ENCODE results near the gene MACROH2A1. TPM values are rescaled to one million over a fixed set of nuclear protein-coding genes. Genes with fewer than 3 reads are reported as not detected.

MACROH2A1 gene
- total and polyA plus RNA-seq, 2 experiments from 2014 or later = 64.9 to 81.6 TPM

- peaks cover 10% of the 10 kb centered on the region for H3K27me3 Mint-ChIP-seq (ENCODE audit: insufficient read depth, low read depth, poor library complexity)
- no peaks in the 10 kb centered on the region for H3K9me2 ChIP-seq (ENCODE audit: insufficient read depth)
- no peaks in the 10 kb centered on the region for H3F3A ChIP-seq (replicated peaks; ENCODE audit: low read depth)
- no peaks in the 10 kb centered on the region for H3K27me3 ChIP-seq (ENCODE audit: insufficient read depth)
- H3K4me1 Mint-ChIP-seq = no peaks in the 10 kb centered on the region
- H3K4me3 ChIP-seq = no peak overlapping the region
- no peaks in the 10 kb centered on the region for H3K36me3 ChIP-seq (ENCODE audit: insufficient read depth)
- no peaks in the 10 kb centered on the region; the same call in 2 of the 3 replicates for H3K9me3 Mint-ChIP-seq
- H3K27ac Mint-ChIP-seq = no peak overlapping the region
- H4K20me1 ChIP-seq (replicated peaks; ENCODE audit: insufficient read depth) = no peaks in the 10 kb centered on the region
- no peak overlapping the region for H3K4me3 Mint-ChIP-seq
- no peaks in the 10 kb centered on the region for H3K36me3 Mint-ChIP-seq (ENCODE audit: low read depth)
- H3K4me2 ChIP-seq = no peak overlapping the region
- H3K79me2 ChIP-seq (replicated peaks; ENCODE audit: insufficient read depth) = no peaks in the 10 kb centered on the region
- no peak overlapping the region for H2AFZ ChIP-seq
- no peak overlapping the region for H3K27ac ChIP-seq (ENCODE audit: low read depth)
- peak; percentile 60 for DNase-seq (ENCODE audit: low spot score)
- TF ChIP-seq CTCF (conservative IDR thresholded peaks at IDR 0.05; ENCODE audit: low read depth in 2 of 2) (peak; percentile 42 to 78), EZH2phosphoT487 (IDR thresholded peaks at IDR 0.05; ENCODE audit: unreplicated experiment) (no peak)
- H3K4me1 ChIP-seq (ENCODE audit: insufficient read depth) = no peaks in the 10 kb centered on the region
- ATAC-seq = peak; percentile 96
These were observed 79.0 kb downstream of the MACROH2A1 start for GRCh38 chr5:135319928-135320606.

- H3K9me2 ChIP-seq (ENCODE audit: insufficient read depth) = no peaks in the 10 kb centered on the region
- no peaks in the 10 kb centered on the region for H3K36me3 Mint-ChIP-seq (ENCODE audit: low read depth)
- ATAC-seq = no peak
- no peak for TF ChIP-seq ETS1 (IDR thresholded peaks at IDR 0.05)
- no peak for TF ChIP-seq NANOG (IDR thresholded peaks at IDR 0.05; ENCODE audit: borderline replicate concordance)
- no peak for TF ChIP-seq EZH2 (IDR thresholded peaks at IDR 0.05; ENCODE audit: low read depth, unreplicated experiment)
- TF ChIP-seq JUNB (IDR thresholded peaks at IDR 0.05; ENCODE audit: unreplicated experiment) = no peak
- no peak for TF ChIP-seq CTCF (conservative IDR thresholded peaks at IDR 0.05; ENCODE audit: low read depth in 2 of 2)
- TF ChIP-seq CREB1 (CRISPR knock-in tag; IDR thresholded peaks at IDR 0.05; ENCODE audit: low read depth) = no peak
- no peaks in the 10 kb centered on the region for H3K36me3 ChIP-seq (ENCODE audit: insufficient read depth)
- no peaks in the 10 kb centered on the region for H3F3A ChIP-seq (replicated peaks; ENCODE audit: low read depth)
- no peaks in the 10 kb centered on the region for H3K4me1 Mint-ChIP-seq
- no peaks in the 10 kb centered on the region for H3K27me3 ChIP-seq (ENCODE audit: insufficient read depth)
- no peak overlapping the region for H3K27ac Mint-ChIP-seq
- no peak for DNase-seq (ENCODE audit: low spot score)
- H4K20me1 ChIP-seq (replicated peaks; ENCODE audit: insufficient read depth) = no peaks in the 10 kb centered on the region
- H3K4me3 Mint-ChIP-seq = no peak overlapping the region
- H2AFZ ChIP-seq = no peak overlapping the region
- H3K27ac ChIP-seq (ENCODE audit: low read depth) = no peak overlapping the region
- no peaks in the 10 kb centered on the region for H3K4me1 ChIP-seq (ENCODE audit: insufficient read depth)
- peaks cover 10% of the 10 kb centered on the region for H3K27me3 Mint-ChIP-seq (ENCODE audit: insufficient read depth, low read depth, poor library complexity)
- no peak overlapping the region for H3K4me3 ChIP-seq
- H3K79me2 ChIP-seq (replicated peaks; ENCODE audit: insufficient read depth) = no peaks in the 10 kb centered on the region
- H3K9me3 Mint-ChIP-seq = no peaks in the 10 kb centered on the region; the same call in 2 of the 3 replicates
- no peak overlapping the region for H3K4me2 ChIP-seq
These were observed 79.6 kb downstream of the MACROH2A1 start for GRCh38 chr5:135319458-135319857.

All from GM23338 (cell line).